Retinal pigment epithelial cell (primary cell): ENCODE results near the gene DAZAP1.

ENCODE experiments used
- DNase-seq: peaks from one replicate; pipeline ENCODE4 v3.0.0-alpha.2; 2010; ENCODE audit warnings: low read depth
- H3K4me3 ChIP-seq: 2 replicates; pipeline ENCODE4 v1.5.1; 2011; ENCODE audit warnings: mild to moderate bottlenecking, low read length, control low read depth, moderate library complexity
- CTCF ChIP-seq: conservative IDR thresholded peaks from 2 replicates; pipeline ENCODE4 v1.5.1; 2011; ENCODE audit warnings: low read depth, low read length, control low read depth, inconsistent platforms

DAZAP1 gene

GRCh38 chr19:1407528-1408299 is at the start of gene DAZAP1:
Gene DAZAP1 (plus strand): TSS chr19:1407586. CDS start chr19:1407774, 188 bp downstream.
- no peak for DNase-seq
- peak within 1 kb of the TSS; percentile 76 for H3K4me3 ChIP-seq
- TF ChIP-seq CTCF: no peak

- H3K4me3 ChIP-seq: no peak overlapping the region
- no peak for DNase-seq
- TF ChIP-seq CTCF: no peak
Measured at GRCh38 chr19:1360126-1360817, 47.1 kb upstream of the DAZAP1 start.

GRCh38 chr19:1360818-1361461 is 46.4 kb upstream of the DAZAP1 start:
- DNase-seq: no peak
- TF ChIP-seq CTCF: no peak
- H3K4me3 ChIP-seq: peak overlapping the region; percentile 22

- no peak for DNase-seq
- H3K4me3 ChIP-seq: peak overlapping the region; percentile 22
- no peak for TF ChIP-seq CTCF
Measured at GRCh38 chr19:1361601-1362386, 45.6 kb upstream of the DAZAP1 start.

GRCh38 chr19:1362387-1363257 is 44.8 kb upstream of the DAZAP1 start:
- no peak overlapping the region for H3K4me3 ChIP-seq
- DNase-seq: no peak
- TF ChIP-seq CTCF: no peak

- TF ChIP-seq CTCF: no peak
- no peak overlapping the region for H3K4me3 ChIP-seq
- no peak for DNase-seq
Measured at GRCh38 chr19:1363599-1363998, 43.8 kb upstream of the DAZAP1 start.
